NCI-H524 (cell line): Measurements from ENCODE around the gene TPM3.
"Not testable (repeated sequence)": the region's sequence is repeated elsewhere in the genome, so short reads cannot be mapped to it uniquely, and the experiment has no call there.

Experiments
- DNase-seq, 2 experiments: peaks; one replicate each; lab custom pipeline; 2025; lab: John Stamatoyannopoulos, UW

Gene TPM3

DNA sequence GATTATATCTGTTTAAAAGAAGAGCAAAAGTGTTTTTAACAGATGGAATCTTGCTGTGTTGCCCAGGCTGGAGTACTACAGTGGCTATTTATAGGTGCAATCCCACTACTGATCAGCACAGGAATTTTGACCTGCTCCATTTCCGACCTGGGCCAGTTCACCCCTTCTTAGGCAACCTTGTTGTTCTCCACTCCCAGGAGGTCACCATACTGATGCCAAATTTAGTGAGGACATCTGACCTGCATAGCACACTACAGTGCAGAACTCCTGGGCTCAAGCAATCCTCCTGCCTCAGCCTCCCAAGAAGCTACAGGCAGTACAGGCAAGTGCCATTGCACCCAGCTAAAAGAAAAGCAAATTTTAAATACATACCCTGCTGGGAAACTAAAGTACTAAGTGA, 25.7 kb downstream of the TPM3 start:
- DNase-seq: no peak

DNA sequence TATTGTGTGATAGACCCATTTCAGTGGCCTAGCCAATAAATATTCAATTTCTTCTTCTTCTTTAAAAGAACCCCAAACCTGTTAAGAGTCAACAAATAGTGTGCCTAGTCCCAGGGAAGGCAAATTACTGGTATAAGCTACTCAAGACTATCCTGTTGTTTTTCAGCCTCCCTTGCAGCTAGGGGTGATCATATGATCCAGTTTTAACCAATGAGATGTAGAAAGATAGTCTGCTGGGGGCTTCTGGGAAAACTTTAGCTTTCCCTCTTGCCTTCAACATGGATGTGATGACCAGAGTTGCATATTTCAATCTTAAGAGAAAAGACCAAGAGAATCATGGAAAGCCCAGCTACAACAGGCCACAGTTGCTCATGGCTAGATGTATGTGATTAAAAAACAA, 32.3 kb downstream of the TPM3 start:
- no peak for DNase-seq

DNA sequence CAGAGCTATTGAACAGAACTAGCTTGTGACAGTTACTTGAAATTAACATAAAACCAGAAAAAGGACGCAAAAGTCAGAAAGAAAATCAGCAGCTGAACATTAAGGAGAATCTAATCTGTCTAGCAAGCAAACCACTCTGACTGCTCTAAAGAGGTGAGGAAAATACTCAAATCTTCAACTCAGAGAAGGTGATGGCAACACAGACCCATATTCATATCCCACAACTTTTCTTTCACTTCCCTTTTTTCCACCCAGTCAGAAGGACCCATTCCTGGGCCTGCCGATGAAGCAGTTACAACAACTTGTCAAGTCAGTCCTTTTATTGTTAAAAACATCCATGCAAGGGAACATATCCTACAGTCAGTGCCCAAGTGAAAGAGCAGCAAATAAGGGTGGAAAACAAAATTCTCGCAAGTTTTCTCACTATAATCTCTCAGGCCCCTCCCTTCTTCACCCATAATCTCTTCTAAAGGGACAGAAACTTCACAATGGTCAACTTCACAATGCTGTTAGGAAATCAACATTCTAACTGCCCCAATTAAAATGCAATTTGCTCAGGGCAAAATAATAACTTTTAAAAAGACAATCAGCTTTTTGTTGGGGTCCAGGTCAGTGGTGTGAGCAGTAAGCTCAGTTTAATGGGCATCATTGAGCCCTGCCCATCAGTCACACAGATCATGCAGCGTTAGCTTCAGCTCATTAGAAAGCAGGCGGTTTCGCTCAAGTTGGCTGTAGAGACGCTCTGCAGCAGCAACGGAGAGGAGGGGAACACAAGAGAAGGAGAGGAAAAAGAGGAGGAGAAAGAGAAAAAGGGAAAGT, 33.4 kb downstream of the TPM3 start:
- DNase-seq: no peak

DNA sequence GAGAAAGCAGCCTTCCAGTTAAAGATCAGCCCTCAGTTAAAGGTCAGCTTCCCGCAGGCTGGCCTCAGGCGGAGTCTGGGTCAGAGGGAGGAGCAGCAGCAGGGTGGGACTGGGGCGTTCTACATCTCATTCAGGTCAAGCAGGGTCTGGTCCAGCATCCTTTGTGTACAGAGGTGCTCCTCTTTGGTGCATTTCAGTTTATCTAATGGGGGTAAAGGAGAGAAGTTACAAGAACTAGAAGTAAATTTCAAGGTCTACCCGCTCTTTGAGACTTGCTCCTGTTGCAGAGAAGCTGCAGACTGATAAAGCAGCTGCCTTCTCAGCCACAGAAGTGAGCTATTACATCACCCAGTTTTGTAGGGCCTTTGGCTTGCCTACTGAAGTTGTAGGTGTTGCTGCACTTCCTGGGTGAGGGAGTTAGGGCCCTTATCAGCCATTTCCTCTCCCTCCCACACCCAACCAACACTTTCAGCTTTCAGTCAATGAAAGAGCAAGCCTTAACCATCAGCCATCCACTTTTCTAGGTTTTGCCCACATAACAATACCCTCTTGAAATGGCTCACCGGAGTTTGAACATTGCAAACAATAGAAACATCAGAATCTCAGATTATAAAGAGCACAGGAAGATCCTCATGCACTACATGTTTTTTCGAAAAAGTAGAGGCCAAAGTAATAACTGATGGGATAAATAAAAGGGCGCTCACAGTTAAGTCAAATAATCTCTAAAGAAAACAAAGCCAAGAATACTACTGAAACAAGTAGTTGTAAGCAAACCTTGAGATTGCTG, 34.2 kb downstream of the TPM3 start:
- DNase-seq: no peak

DNA sequence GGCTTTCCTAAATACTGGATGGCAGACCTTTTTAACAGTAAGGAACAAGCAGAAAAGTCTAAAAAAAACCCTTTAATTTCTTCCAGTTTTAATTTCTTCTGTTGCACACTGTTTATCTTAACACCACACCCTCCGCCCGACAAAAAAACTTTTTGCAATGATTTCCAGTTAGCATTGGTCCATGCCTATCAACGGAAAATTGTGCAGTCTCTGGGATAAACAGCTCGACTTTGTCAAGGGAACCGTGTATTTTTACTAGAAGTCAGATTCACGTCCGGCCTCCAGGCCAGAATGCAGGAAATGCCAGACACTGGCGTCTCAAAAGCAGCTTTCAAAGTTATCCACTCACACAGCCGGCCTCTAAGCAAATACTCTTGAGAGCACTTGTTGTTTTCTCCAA, 36.6 kb downstream of the TPM3 start:
- DNase-seq: no peak

DNA sequence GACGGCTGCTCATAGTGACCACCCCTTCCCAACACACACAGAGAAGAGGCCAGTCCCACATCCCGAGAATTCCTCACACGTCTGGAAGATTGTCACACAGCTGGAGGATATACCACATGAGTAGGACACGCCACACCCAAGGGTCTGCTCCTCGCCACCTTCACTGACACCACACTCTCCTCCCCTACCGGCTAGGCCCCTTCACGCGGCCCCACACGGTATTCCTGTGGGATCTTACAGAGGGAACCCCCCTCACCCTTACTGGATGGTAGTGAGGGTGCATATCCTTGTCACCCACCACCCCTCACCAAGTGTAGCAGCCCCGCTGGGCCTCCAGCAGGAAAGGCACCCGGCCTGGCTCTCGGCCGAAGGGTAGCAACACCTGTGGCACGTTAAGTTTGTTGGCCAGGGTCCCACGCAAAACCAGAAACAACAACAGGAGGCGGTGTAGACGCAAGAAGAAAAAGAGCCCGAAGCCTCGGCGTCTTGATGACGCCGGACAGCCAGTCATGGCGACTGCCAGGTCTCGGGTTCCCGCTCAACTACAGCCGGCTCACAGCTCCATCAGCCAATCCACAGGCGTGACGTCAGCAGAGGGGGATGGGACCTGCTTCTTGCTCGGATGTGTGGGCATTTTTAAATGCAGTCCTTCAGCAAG, 37.2 kb downstream of the TPM3 start, which contains the start of gene NUP210L:
NUP210L (minus strand) TSS at position 540 of the 658 bp plus-strand sequence.
- DNase-seq: no peak

DNA sequence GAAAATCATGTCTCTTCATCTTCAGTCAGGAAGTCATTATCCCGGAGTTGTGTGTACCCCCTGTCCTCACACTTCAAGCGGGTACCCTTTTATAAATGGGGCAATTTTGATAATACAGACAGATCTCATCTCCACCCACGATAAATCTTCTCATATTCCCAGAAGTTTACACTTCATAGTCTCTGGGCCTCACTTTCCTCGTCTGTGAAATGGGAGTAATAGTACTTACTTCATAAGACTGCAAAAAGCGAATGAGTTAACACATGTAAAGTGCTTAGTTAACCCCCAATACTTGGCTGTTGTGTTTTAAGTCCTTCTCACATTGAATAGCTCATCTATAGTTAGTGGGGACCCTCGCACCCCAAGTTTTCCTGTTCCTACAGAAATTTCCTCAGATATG, 37.8 kb downstream of the TPM3 start:
- no peak for DNase-seq

DNA sequence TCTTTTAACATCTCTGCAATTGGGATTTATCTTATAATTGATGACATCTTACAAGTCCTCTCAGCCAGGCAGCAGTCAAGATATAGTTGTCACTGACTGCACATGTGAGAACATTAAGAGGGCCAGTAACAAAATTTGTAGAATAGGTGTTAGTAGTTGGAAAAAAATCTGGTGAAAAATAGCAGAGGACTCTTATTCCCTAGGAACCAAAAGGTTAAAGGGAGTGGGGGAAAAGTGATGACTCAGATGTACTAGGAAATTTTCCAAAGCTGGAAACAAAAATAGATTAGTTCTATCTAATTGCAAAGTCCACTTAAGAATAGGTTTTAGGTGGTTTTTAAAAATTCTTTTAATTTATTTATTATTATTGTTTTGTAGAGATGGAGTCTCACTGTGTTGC, 40.6 kb downstream of the TPM3 start:
- no peak for DNase-seq

DNA sequence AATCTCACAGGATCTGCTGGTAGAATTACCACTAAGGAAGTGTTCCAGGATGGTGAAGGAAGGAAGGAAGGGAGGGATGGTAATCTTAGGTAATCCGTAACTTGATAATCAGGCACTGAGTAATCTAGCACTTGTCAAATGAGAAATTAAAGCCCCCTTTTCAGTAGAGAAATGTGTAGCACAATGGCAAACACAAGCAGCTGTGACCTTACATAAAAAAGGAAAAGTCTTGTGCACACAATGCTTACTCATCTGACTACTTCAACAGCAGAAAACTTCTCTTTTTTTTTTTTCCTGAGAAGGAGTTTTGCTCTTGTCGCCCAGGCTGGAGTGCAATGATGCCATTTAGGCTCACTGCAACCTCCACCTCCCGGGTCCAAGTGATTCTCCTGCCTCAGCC, 43.1 kb downstream of the TPM3 start:
- DNase-seq: no peak

DNA sequence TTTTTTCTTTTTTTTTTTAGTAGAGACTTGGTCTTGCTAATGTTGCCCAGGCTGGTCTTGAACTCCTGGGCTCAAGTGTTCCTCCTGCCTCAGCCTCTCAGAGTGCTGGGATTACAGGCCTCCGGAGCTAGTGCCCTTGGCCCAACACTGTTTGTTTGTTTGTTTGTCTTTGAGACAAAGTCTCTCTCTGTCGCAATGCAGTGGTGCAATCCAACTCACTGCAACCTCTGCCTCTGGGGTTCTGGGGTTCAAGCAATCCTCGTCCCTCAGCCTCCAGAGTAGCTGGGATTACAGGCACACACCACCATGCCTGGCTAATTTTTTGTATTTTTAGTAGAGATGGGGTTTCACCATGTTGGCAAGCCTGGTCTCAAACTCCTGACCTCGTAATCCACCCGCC, 44.4 kb downstream of the TPM3 start:
- DNase-seq: not testable (repeated sequence)

DNA sequence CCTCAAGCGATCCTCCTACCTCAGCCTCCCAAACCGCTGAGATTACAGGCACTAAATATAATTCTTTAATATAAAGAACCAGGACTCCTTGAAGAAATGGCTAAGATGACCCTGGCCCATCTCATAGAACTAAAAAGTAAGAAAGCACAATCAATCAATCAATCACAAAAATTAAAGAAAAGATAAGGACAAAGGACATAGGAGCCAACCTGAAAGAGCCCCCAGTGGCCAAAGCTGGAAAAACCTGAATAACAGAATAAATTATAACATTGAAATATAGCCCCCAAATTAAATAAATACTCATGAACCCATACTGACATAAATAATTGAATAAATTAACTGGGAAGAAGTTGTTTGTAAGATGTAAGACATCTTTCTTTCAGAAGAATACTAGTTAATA, 45.9 kb downstream of the TPM3 start:
- DNase-seq: no peak

DNA sequence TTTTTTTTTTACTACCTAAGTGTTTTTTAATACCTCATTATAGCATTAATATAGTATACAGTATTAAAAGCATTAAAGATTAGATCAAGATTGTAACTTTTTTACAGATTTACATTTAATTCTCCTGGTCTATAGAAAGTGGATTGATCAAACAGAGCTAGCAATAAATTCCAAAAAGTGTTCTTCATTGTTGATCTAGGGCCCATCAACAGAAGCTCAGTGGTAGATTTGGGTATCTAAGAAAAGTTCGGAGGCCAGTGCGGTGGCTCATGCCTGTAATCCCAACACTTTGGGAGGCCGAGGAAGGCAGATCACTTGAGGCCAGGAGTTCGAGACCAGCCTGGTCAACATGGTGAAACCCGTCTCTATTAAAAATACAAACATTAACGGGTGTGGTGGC, 49.5 kb downstream of the TPM3 start:
- no peak for DNase-seq

DNA sequence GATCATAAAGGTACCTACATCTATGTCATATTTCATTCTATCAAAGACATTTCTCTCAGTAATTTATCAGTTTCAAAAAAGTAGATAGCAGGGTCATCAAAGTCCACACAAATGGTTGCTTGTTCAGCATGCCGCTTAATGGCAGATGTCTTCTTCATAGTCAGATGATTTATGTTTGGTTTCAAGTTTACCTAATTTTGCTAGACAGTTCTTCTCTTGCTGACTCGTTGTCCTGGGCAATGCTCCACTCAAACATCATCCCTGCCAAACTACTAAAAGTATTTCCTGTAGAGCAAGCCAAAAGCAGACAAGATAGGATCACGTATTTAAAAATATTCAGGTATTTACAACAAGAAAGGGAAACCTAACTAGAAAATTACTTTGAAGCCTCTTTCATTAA, 50.7 kb downstream of the TPM3 start:
- no peak for DNase-seq

DNA sequence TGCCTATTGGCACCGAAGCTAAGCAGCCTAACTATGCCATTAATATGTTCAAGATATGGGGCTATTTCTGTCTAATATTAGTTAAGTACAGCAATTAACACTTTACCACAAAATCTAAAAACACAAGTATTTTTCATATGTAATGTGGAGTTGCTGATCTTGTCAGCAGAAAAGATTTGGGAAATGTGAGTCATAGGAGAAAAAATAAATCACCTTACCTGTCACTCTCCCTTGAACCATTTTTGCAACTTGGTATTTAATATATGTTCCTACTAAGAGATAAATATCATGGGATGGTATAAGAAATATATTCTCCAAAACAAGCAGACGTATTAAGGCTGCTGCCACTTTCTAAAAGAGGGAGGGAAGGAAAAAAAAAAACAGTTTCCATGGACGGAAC, 54.0 kb downstream of the TPM3 start:
- DNase-seq: no peak

DNA sequence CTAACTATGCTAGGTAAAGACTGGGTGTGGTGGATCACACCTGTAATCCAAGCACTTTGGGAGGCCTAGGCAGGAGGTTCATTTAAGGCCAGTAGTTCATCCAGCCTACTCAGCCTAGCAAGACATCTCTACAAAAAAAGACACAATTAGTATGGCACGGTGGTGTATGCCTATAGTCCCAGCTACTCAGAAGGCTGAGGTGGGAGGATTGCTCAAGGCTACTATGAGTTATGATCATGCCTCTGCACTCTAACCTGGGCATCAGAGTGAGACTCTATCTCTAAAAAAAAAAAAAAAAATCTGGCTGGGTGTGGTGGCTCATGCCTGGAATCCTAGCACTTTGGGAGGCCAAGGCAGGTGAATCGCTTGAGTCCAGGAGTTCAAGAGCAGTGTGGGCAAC, 58.6 kb downstream of the TPM3 start:
- DNase-seq: no peak

DNA sequence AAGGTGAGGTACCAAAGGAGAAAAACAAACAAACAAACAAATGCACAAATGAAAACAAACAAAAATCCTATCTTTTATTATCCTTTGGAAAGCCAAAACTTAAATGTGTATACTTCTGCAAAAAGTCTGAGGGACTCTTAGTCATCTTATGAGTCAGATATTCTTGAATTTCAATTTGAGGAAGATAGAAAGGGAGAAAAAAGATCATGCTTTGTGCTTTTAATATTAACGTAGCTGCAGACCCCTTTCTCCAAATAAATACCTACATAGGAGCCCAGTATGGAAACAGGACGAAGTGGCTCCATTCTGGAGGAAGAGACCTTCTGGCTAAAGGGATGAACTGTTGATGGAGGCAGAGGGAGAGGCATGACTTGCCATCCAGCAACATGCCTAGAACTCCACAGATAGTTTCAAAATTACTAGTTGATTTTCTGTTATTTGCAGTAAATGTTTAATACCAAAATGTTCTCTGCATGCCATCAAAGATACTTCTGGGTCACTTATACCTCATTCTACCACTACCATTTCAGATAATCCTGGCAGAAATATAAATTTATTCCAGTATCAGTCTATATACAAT, 62.4 kb downstream of the TPM3 start:
- no peak for DNase-seq

DNA sequence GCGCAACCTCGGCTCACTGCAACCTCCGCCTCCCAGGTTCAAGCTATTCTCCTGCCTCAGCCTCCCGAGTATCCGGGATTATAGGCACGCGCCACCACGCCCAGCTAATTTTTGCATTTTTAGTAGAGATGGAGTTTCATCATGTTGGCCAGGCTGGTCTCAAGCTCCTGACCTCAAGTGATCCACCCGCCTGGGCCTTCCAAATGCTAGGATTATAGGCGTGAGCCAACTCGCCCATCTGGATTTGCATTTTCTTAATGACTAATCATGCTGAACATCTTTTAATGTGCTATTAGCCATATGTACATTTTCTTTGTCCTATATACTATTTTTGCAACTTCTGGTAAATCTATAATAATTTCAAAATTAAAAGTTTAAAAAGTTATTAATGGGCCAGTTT, 68.7 kb downstream of the TPM3 start:
- DNase-seq: peak in 1 of 2 experiments; percentile 13

DNA sequence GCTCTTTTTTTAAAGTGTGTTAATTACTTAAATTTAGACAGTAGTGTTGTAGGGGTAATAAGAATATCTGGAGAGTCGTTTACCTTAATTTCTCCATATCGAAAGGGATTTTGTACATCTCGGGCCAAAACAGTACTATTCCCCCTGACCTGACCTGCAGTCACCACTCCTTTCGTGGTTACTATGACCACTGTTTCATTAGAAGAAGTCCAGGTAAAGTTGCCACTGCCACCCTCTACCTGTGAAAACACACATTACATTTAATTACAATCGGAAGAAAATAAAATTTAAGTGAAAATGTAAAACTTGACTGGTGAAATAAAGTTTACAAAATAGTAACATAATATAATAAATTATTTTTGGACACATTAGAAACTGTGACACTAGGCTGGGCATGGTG, 74.3 kb downstream of the TPM3 start:
- no peak for DNase-seq

DNA sequence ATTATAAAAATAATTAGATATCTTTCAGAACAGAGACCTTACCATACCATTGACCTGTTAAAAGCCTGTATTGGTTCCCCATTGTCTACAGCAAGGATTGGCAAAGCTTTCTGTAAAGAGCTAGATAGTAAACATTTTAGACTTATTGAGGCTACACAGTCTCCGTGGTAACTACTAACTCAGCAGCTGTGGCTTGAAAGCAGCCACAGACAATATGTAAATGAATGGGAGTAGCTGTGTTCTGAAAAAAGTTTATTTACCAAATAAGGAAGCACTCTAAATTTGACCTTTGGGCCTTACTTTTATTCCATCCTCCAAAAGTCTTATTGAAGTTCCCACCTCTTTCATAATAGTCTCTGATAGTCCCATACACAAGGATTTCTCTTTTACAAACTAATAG, 76.7 kb downstream of the TPM3 start:
- no peak for DNase-seq
